DOHH2 (cell line): ENCODE measurements around the gene SLC30A2.

Experiments
- CTCF ChIP-seq: fragments of 200-600 bp; sonication (generic); IDR thresholded peaks from one replicate; pipeline ENCODE4 v1.5.1; 2014; ENCODE audit warnings: antibody characterized with exemption, mild to moderate bottlenecking, low read depth, low read length; ENCODE audit not compliant: poor library complexity, severe bottlenecking
- EZH2phosphoT487 ChIP-seq: fragments of 200-600 bp; sonication (generic); IDR thresholded peaks from 2 replicates; pipeline ENCODE4 v1.6.1; 2017; ENCODE audit warnings: borderline replicate concordance, mild to moderate bottlenecking, antibody characterized with exemption, low read length, moderate library complexity, mixed read lengths

- TF ChIP-seq CTCF = no peak
- TF ChIP-seq EZH2phosphoT487 = no peak
These were observed 8.0 kb downstream of the SLC30A2 start for GRCh38 chr1:26037904-26038303.
